ENCODE measurements around the gene EHBP1.

GRCh38 chr2:62658891-62659290 is 46.6 kb upstream of the EHBP1 start:
- TF ChIP-seq CTCF (conservative IDR thresholded peaks at IDR 0.05 in 1 of 2, IDR thresholded peaks at IDR 0.05 in 1 of 2; ENCODE audit: extremely low read depth in 1 of 2, insufficient read depth in 1 of 2, low read depth in 1 of 2, low read length in 2 of 2) (no peak), EZH2 (IDR thresholded peaks at IDR 0.05; ENCODE audit: borderline replicate concordance, low read length) (no peak)
